ENCODE results near the gene GPRIN1.

Gene GPRIN1

DNA sequence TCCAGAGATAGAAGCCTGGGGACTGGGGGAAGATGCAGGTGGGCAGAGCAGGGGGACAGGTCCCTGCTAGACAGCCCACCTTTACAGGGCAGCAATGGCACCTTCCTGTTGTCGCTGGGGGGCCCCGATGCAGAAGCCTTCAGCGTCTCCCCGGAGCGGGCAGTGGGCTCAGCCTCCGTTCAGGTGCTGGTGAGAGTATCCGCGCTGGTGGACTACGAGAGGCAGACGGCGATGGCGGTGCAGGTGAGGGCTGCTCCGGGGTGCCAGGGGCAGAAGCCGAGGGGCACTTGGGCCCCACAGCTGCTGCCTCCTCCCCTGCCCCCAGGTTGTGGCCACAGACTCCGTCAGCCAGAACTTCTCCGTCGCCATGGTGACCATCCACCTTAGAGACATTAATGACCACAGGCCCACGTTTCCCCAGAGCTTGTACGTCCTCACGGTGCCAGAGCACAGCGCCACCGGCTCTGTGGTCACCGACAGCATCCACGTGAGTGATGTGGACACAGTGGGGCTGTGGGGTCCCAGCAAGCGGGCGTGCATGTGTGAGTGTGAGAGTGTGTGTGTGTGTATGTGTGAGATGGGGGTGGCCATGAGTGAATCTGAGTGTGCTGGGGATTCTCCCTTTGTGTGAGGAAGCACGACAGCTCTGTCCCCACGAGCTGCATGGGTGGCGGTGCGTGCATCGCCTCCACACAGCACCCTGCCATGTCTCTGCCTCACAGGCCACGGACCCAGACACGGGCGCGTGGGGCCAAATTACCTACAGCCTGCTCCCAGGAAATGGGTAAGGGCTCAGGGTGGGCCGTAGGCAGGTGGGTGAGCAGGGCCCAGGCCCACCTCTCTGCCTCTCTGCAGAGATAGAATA is 32.4 kb downstream of the GPRIN1 start:
- Histone ChIP-seq H2AFZ (ENCODE audit: low read depth, low read length) (no peak overlapping the region), H3K9me3 (ENCODE audit: insufficient read depth, low read length) (no peaks in the 10 kb centered on the region), H3K4me2 (ENCODE audit: low read length) (no peak overlapping the region), H3K36me3 (replicated peaks; ENCODE audit: low read depth, low read length) (no peaks in the 10 kb centered on the region), H3K79me2 (ENCODE audit: low read length) (no peaks in the 10 kb centered on the region), H3K9ac (ENCODE audit: low read length) (no peak overlapping the region), H4K20me1 (ENCODE audit: insufficient read depth, low read length) (no peaks in the 10 kb centered on the region), H3K27ac (ENCODE audit: low read length) (no peak overlapping the region), H3K4me3 (ENCODE audit: low read length) (no peak overlapping the region), H3K27me3 (ENCODE audit: low read depth, low read length) (no peaks in the 10 kb centered on the region), H3K4me1 (ENCODE audit: low read length) (peaks cover 4% of the 10 kb centered on the region; the same call in 1 of the 2 replicates)
- TF ChIP-seq, protein P1, sequence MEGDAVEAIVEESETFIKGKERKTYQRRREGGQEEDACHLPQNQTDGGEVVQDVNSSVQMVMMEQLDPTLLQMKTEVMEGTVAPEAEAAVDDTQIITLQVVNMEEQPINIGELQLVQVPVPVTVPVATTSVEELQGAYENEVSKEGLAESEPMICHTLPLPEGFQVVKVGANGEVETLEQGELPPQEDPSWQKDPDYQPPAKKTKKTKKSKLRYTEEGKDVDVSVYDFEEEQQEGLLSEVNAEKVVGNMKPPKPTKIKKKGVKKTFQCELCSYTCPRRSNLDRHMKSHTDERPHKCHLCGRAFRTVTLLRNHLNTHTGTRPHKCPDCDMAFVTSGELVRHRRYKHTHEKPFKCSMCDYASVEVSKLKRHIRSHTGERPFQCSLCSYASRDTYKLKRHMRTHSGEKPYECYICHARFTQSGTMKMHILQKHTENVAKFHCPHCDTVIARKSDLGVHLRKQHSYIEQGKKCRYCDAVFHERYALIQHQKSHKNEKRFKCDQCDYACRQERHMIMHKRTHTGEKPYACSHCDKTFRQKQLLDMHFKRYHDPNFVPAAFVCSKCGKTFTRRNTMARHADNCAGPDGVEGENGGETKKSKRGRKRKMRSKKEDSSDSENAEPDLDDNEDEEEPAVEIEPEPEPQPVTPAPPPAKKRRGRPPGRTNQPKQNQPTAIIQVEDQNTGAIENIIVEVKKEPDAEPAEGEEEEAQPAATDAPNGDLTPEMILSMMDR (IDR thresholded peaks at IDR 0.05; ENCODE audit: low read depth, low read length), result no peak
- TF ChIP-seq EZH2phosphoT487 (IDR thresholded peaks at IDR 0.05; ENCODE audit: low read depth), result no peak

DNA sequence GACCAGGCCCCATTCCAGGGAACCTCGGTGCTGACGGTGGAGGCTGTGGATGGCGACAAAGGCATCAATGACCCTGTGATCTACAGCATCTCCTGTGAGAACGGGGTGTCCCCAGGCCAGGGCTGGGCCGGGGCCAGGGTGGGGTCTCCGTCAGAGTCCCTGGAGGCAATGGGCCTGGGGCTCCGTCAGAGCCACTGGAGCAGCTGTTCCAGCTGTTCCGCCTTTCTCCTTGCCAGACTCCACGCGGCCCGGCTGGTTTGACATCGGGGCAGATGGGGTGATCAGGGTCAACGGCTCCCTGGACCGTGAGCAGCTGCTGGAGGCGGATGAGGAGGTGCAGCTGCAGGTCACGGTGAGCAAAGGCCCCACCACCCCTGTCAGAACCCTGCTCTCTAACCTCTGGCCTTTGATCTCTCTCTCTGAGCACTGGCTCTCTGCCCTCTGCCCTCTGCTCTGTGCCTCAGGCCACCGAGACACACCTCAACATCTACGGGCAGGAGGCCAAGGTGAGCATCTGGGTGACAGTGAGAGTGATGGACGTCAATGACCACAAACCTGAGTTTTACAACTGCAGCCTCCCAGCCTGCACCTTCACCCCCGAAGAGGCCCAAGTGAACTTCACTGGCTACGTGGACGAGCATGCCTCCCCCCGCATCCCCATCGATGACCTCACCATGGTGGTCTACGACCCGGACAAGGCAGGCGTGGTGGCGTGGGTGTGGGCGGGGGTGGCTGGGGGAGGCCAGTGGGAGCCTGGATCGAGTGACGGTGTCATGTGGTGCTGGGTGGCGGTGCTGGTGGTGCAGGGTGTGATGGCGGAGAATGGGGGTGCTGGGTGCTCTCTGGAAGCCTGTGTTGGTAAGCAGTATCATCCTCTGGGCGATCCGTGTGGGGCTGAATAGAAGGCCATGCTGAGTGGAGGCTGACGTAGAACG is 34.2 kb downstream of the GPRIN1 start:
- Histone ChIP-seq H3K9ac (ENCODE audit: low read length) (no peak overlapping the region), H2AFZ (ENCODE audit: low read depth, low read length) (no peak overlapping the region), H3K27me3 (ENCODE audit: low read depth, low read length) (no peaks in the 10 kb centered on the region), H4K20me1 (ENCODE audit: insufficient read depth, low read length) (no peaks in the 10 kb centered on the region), H3K4me1 (ENCODE audit: low read length) (peaks cover 4% of the 10 kb centered on the region; the same call in 1 of the 2 replicates), H3K36me3 (replicated peaks; ENCODE audit: low read depth, low read length) (no peaks in the 10 kb centered on the region), H3K9me3 (ENCODE audit: insufficient read depth, low read length) (no peaks in the 10 kb centered on the region), H3K4me3 (ENCODE audit: low read length) (no peak overlapping the region), H3K4me2 (ENCODE audit: low read length) (no peak overlapping the region), H3K27ac (ENCODE audit: low read length) (no peak overlapping the region), H3K79me2 (ENCODE audit: low read length) (no peaks in the 10 kb centered on the region)
- TF ChIP-seq, protein P1 (IDR thresholded peaks at IDR 0.05; ENCODE audit: low read depth, low read length), result no peak
- TF ChIP-seq EZH2phosphoT487 (IDR thresholded peaks at IDR 0.05; ENCODE audit: low read depth), result no peak

DNA sequence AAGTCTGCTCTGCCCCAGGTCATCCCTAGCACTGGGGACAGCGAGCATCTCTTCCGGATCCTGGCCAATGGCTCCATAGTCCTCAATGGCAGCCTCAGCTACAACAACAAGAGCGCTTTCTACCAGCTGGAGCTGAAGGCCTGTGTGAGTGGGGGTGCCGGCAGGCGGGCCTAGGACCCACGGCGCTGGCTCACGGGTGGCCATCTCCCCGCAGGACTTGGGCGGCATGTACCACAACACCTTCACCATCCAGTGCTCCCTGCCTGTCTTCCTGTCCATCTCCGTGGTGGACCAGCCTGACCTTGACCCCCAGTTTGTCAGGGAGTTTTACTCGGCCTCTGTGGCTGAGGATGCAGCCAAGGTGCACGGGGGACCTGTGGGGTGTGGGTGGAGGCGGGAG is 34.9 kb downstream of the GPRIN1 start:
- no peaks in the 10 kb centered on the region for H3K36me3 ChIP-seq (replicated peaks; ENCODE audit: low read depth, low read length)
- H2AFZ ChIP-seq (ENCODE audit: low read depth, low read length), result no peak overlapping the region
- no peak overlapping the region for H3K4me3 ChIP-seq (ENCODE audit: low read length)
- H3K27me3 ChIP-seq (ENCODE audit: low read depth, low read length), result no peaks in the 10 kb centered on the region
- no peak overlapping the region for H3K4me2 ChIP-seq (ENCODE audit: low read length)
- no peaks in the 10 kb centered on the region for H3K9me3 ChIP-seq (ENCODE audit: insufficient read depth, low read length)
- no peak for TF ChIP-seq EZH2phosphoT487 (IDR thresholded peaks at IDR 0.05; ENCODE audit: low read depth)
- TF ChIP-seq, protein P1 (IDR thresholded peaks at IDR 0.05; ENCODE audit: low read depth, low read length), result no peak
- peaks cover 4% of the 10 kb centered on the region; the same call in 1 of the 2 replicates for H3K4me1 ChIP-seq (ENCODE audit: low read length)
- H3K27ac ChIP-seq (ENCODE audit: low read length), result no peak overlapping the region
- H3K79me2 ChIP-seq (ENCODE audit: low read length), result no peaks in the 10 kb centered on the region
- no peaks in the 10 kb centered on the region for H4K20me1 ChIP-seq (ENCODE audit: insufficient read depth, low read length)
- H3K9ac ChIP-seq (ENCODE audit: low read length), result no peak overlapping the region

DNA sequence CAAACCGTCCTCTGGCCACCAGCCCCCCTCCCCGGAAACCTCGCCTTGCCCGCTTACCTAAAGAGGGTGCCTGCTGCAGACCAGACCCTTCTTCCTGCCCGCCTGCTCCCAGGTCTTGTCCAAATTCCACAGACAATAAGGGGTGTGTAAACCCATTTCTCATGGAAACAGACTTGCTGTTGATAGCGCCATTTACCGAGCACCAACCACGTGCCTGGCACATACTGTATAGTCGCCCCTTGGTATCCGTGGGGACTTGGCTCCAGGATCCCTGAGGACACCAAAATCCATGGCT is 35.7 kb downstream of the GPRIN1 start:
- Histone ChIP-seq H3K27me3 (ENCODE audit: low read depth, low read length) (no peaks in the 10 kb centered on the region), H3K27ac (ENCODE audit: low read length) (no peak overlapping the region), H3K9ac (ENCODE audit: low read length) (no peak overlapping the region), H3K4me2 (ENCODE audit: low read length) (peak overlapping the region; percentile 71), H3K4me3 (ENCODE audit: low read length) (peak overlapping the region; percentile 62; the same call in 1 of the 2 replicates), H3K36me3 (replicated peaks; ENCODE audit: low read depth, low read length) (no peaks in the 10 kb centered on the region), H4K20me1 (ENCODE audit: insufficient read depth, low read length) (no peaks in the 10 kb centered on the region), H3K9me3 (ENCODE audit: insufficient read depth, low read length) (no peaks in the 10 kb centered on the region), H3K79me2 (ENCODE audit: low read length) (no peaks in the 10 kb centered on the region), H3K4me1 (ENCODE audit: low read length) (peaks cover 4% of the 10 kb centered on the region; the same call in 1 of the 2 replicates), H2AFZ (ENCODE audit: low read depth, low read length) (peak overlapping the region; percentile 99)
- TF ChIP-seq, protein P1 (IDR thresholded peaks at IDR 0.05; ENCODE audit: low read depth, low read length), result no peak
- no peak for TF ChIP-seq EZH2phosphoT487 (IDR thresholded peaks at IDR 0.05; ENCODE audit: low read depth)
